ENCODE measurements around the gene ZNF222. TPM values are rescaled to one million over a fixed set of nuclear protein-coding genes. Genes with fewer than 3 reads are reported as not detected.
A peak's percentile ranks its signal among the peaks of the same experiment; 100 is the strongest.

Gene ZNF222
- total RNA-seq, 1 experiment from 2014 or later = 3.7 TPM

GRCh38 chr19:44051650-44052402 is 26.6 kb downstream of the ZNF222 start, which contains the start of gene ZNF223:
Gene ZNF223 (plus strand): TSS chr19:44052036. CDS start chr19:44055177, 3,141 bp downstream.
- DNase-seq (ENCODE audit: low read depth) = peak; percentile 93

GRCh38 chr19:44055870-44056269 is 30.7 kb downstream of the ZNF222 start:
- DNase-seq (ENCODE audit: low read depth) = no peak

- DNase-seq (ENCODE audit: low read depth) = no peak
Observed at GRCh38 chr19:44059229-44059628, 34.0 kb downstream of the ZNF222 start.

- DNase-seq (ENCODE audit: low read depth) = no peak
Observed at GRCh38 chr19:44061038-44061437, 35.9 kb downstream of the ZNF222 start.

GRCh38 chr19:44066305-44066704 is 41.1 kb downstream of the ZNF222 start:
- DNase-seq (ENCODE audit: low read depth) = no peak

GRCh38 chr19:44069415-44069814 is 44.2 kb downstream of the ZNF222 start:
- DNase-seq (ENCODE audit: low read depth) = no peak

GRCh38 chr19:44071824-44072542 is 46.8 kb downstream of the ZNF222 start, which contains the start of gene ZNF284:
Gene ZNF284 (plus strand): TSS chr19:44072159. CDS start chr19:44076390, 4,231 bp downstream.
- DNase-seq (ENCODE audit: low read depth) = peak; percentile 95

- peak; percentile 8 for DNase-seq (ENCODE audit: low read depth)
Observed at GRCh38 chr19:44072543-44073401, 47.6 kb downstream of the ZNF222 start.

- no peak for DNase-seq (ENCODE audit: low read depth)
Observed at GRCh38 chr19:44076325-44076724, 51.1 kb downstream of the ZNF222 start.

Small RNAs within 50 kb of the gene (small RNA-seq; reads per million reads assigned to genes)
- gene AC006213.5 = not detected

Other genes with a start within 250 kb of the ZNF222 start
- 108 and 120 TPM in 2 replicates for gene KCNN4, start 244.4 kb upstream of the ZNF222 start, total RNA-seq (2014; rRNA removed; shearing (Covaris generic))
- 0.07 and 0.37 TPM in 2 replicates for gene LYPD5, start 222.9 kb upstream of the ZNF222 start, total RNA-seq (2014; rRNA removed; shearing (Covaris generic))
- gene ZNF283, start 198.1 kb upstream of the ZNF222 start, total RNA-seq (2014; rRNA removed; shearing (Covaris generic)) = 4.3 and 6.0 TPM in 2 replicates
- gene ZNF404, start 141.4 kb upstream of the ZNF222 start, total RNA-seq (2014; rRNA removed; shearing (Covaris generic)) = 1.1 and 1.2 TPM in 2 replicates
- gene ZNF45, start 90.1 kb upstream of the ZNF222 start, total RNA-seq (2014; rRNA removed; shearing (Covaris generic)) = 22.8 and 25.4 TPM in 2 replicates
- gene ZNF221, start 74.2 kb upstream of the ZNF222 start, total RNA-seq (2014; rRNA removed; shearing (Covaris generic)) = 3.1 and 3.7 TPM in 2 replicates
- gene ZNF155, start 41.2 kb upstream of the ZNF222 start, total RNA-seq (2014; rRNA removed; shearing (Covaris generic)) = 4.4 and 5.3 TPM in 2 replicates
- gene ZNF230, start 22.4 kb upstream of the ZNF222 start, total RNA-seq (2014; rRNA removed; shearing (Covaris generic)) = 2.6 and 5.3 TPM in 2 replicates
- gene ZNF223, start 26.7 kb downstream of the ZNF222 start, total RNA-seq (2014; rRNA removed; shearing (Covaris generic)) = 4.2 and 6.1 TPM in 2 replicates
- 4.1 and 5.0 TPM in 2 replicates for gene ZNF284, start 46.8 kb downstream of the ZNF222 start, total RNA-seq (2014; rRNA removed; shearing (Covaris generic))
- gene ZNF224, start 69.0 kb downstream of the ZNF222 start, total RNA-seq (2014; rRNA removed; shearing (Covaris generic)) = 8.3 and 13.5 TPM in 2 replicates
- 2.9 and 3.4 TPM in 2 replicates for gene ZNF225, start 88.0 kb downstream of the ZNF222 start, total RNA-seq (2014; rRNA removed; shearing (Covaris generic))
- 6.7 and 8.1 TPM in 2 replicates for gene ZNF234, start 116.2 kb downstream of the ZNF222 start, total RNA-seq (2014; rRNA removed; shearing (Covaris generic))
- 16.7 and 21.8 TPM in 2 replicates for gene ZNF226, start 139.7 kb downstream of the ZNF222 start, total RNA-seq (2014; rRNA removed; shearing (Covaris generic))
- 24.9 and 26.3 TPM in 2 replicates for gene ZNF227, start 187.2 kb downstream of the ZNF222 start, total RNA-seq (2014; rRNA removed; shearing (Covaris generic))
- 1.3 and 1.9 TPM in 2 replicates for gene ZNF233, start 234.5 kb downstream of the ZNF222 start, total RNA-seq (2014; rRNA removed; shearing (Covaris generic))

Measured in HT1080 (cell line).